MV-4-11 (cell line): ENCODE data around the gene KRTCAP2.
"Not testable (repeated sequence)": the region's sequence is repeated elsewhere in the genome, so short reads cannot be mapped to it uniquely, and the experiment has no call there.

ENCODE experiments used
- DNase-seq: peaks from one replicate; lab custom pipeline; 2025; lab: John Stamatoyannopoulos, UW

The KRTCAP2 gene

DNA sequence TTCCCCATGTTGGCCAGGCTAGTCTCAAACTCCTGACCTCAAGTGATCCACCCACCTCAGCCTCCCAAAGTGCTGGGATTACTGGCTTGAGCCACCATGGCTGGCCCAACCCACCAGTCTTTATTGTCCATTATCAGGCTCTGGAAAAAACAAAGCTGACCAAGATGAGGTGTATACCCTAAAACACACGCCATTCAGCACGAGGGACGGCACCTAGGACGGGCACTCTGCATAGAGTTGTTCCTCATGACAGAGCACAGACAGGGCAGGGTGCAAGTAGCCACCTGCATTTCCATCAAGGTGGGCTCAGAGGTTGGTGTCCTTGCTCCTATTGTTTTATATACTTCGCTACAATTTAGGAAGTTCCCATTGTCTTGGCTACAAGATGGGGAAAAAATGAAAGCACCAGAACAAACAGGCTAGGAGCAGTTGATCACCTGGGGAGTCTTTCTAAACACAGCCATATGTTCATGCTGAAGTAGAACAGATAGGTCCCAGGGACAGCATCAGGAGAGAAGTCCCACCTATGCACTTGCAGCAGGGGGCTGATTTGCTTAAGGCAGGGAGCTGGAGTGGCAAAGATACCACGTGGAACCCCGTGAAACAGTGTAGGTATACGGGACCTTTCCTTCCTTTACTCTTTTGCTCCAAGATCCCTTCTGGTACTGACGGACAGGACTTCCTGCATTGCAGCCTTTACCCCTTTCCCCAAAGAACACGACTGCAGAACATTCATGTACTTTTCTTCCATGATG lies 4.5 kb downstream of the KRTCAP2 start:
- DNase-seq = no peak

- not testable (repeated sequence) for DNase-seq
Measured at GRCh38 chr1:155168105-155168445, 5.0 kb downstream of the KRTCAP2 start.

GRCh38 chr1:155167166-155168104 lies 5.7 kb downstream of the KRTCAP2 start:
- DNase-seq = peak; percentile 76

GRCh38 chr1:155166471-155167165 lies 6.5 kb downstream of the KRTCAP2 start:
- peak; percentile 61 for DNase-seq

DNA sequence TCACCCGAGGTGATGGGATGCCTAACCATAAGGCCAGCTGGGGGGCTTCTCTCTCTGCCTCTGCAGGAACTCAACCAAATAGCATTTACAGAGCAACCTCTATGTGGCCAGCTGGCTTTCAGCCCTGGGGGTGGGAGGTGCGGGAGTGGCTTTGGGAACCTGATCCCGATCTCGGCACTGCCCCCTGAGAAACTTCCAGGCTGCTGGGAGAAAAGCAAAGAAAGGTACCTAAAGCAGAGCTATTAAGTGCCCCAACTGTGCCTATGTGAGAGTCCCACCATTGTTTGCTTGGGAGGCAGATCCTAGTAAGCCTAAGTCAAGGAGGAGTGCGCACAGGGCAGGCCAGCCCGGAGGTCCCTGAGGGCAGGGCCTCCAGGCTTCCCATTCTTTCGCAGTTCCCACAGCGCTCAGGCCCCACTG lies 7.0 kb downstream of the KRTCAP2 start:
- no peak for DNase-seq

- not testable (repeated sequence) for DNase-seq
Measured at GRCh38 chr1:155164625-155165024, 8.5 kb downstream of the KRTCAP2 start.

GRCh38 chr1:155163785-155164184 lies 9.3 kb downstream of the KRTCAP2 start:
- not testable (repeated sequence) for DNase-seq

DNA sequence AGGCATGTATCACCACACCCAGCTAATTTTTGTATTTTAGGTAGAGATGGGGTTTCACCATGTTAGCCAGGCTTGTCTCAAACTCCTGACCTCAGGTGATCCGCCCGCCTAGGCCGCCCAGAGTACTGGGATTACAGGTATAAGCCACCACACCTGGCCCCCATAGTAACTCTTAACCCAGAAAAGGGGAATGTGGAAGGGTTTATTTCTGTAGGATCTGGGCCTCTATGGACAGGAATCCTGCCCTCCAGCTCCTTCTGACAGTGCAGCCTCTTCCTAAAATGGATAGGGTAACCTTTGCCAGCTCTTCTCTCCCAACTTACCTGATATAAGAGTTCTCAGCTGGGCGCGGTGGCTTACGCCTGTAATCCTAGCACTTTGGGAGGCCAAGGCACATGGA lies 10.5 kb downstream of the KRTCAP2 start:
- not testable (repeated sequence) for DNase-seq

DNA sequence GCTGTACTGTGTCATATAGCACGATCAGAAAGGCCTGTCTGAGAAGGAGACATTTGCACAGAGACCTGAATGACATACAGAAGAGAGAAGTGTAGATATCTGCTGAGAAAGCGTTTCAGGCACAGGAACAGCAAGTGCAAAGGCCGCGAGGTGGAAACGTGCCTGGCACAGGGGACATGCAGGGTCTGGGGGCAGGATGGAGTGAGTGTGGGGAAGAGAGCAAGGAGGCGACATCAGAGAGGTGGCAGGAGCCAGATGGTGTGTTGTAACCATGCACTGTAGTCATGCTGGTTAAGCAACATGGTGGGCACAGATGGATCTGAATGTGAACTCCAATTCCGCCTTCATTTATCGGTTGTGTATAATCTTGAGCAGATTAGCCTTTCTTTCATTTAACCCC lies 13.0 kb downstream of the KRTCAP2 start:
- DNase-seq = peak; percentile 18

GRCh38 chr1:155158991-155159390 lies 14.1 kb downstream of the KRTCAP2 start:
- no peak for DNase-seq

- DNase-seq = not testable (repeated sequence)
Measured at GRCh38 chr1:155155996-155156643, 17.0 kb downstream of the KRTCAP2 start.

DNA sequence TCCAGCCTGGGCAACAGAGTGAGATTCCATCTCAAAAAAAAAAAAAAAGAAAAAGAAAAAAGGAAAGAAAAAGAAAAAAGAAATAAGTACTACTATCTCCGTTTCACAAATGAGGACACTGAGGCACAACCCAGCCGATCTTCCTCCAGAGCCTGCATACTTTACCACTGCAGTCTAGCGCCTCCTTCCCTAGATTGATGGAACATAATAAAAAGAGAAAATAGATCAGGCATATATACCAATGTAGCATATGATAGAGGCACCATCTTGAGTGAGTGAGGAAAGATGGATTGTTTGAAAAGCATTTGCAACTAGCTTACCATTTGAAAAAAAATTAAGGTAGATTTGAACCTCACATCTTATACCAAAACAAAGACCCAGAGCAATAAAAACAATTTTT lies 27.6 kb downstream of the KRTCAP2 start:
- DNase-seq = no peak

- peak; percentile 26 for DNase-seq
Measured at GRCh38 chr1:155141749-155142148, 31.4 kb downstream of the KRTCAP2 start.

DNA sequence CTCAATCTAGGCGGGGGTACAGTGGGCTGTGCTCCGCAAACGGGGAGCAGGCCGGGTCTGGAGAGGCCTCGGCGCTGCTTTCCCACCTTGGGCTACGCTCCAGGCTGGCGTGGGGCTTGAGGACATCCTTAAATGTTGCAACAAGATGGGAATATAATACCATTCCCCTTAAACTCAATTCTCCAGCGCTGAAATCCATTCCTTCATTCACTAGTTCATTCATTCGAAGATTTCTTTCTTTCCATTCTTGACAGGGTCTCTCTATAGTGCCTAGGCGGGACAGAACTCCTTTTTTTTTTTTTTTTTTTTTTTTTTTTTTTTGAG lies 32.5 kb downstream of the KRTCAP2 start:
- DNase-seq = no peak

DNA sequence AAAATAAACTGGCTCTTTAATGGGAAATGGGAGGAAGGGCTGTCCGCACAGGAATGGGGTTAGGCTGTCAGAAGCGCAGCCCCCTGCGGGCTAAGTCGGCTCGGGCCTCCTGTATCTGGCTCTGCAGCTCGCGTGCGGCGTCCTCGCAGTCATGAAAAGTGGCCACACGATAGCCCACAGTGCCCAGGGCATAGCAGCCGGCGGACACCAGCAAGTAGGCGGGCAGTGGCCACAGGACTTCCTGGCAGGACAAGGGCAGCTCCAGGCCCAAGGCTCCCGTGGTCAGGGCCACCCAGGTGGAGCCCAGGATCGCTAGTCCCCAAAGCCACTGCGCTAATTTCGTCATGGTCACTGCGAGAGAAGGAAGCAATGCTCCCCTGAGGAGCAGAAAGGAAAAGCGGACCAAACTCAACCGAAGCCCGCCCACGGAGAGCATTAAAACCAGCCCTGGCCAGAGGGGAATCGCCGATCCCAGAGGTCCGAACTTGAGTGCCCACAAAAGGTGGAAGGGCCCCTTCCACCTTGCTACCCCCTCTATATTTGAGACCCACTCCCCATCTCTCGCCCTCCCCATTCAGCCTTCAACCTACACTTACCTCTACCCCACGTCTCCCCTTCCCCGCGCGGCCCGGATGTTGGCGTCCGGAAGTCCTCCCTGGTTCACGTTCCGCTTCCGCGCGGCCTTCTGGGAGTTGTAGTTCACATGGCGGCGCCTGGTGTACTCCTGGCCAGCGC lies 33.0 kb downstream of the KRTCAP2 start, which contains the start of gene DPM3:
Gene DPM3 (minus strand): TSS at position 637 of the 735 bp plus-strand sequence. CDS start 291 bp downstream, at position 346.
- peak; percentile 74 for DNase-seq

- DNase-seq = no peak
Measured at GRCh38 chr1:155137154-155137949, 35.8 kb downstream of the KRTCAP2 start.

DNA sequence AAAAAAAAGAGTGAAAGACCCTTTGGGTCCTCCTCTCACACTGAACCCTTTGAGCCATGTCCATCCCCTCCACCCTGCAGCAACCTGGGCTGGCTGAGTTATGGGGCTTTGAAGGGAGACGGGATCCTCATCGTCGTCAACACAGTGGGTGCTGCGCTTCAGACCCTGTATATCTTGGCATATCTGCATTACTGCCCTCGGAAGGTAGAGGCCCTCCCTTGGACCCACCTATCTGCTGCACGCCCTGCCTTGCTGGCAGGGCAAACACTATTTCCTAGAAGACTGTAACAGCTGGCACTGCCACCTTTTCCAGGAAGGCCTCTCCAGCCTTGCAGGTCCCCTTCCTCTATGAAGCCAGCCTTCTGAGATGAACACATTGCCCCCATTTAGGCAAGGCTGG lies 36.4 kb downstream of the KRTCAP2 start:
- no peak for DNase-seq

DNA sequence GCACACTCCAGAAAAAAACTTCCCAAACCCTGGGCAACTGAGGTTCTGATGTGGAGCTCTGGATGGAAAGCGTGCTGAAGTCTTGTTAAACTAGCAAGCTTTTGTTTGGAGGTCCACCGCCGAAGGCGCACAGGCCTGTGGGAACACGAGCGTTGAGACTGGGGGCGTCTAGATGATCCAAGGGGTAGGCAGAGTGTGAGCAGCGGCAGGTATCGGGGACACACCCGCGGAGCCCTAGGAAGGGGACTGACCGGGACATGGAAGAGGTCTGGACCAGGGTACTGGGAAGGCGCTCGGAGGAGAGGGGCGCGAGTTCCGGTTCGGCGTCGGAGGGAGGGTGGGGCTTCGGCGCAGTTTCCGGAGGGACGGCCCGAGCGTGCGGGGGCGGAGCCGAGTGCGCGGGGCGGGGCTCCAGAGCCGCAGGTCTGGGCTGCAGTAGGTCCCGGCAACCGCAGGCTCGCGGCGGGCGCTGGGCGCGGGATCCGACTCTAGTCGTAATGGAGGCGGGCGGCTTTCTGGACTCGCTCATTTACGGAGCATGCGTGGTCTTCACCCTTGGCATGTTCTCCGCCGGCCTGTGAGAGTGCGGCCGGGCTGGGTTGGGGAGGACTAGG lies 37.6 kb downstream of the KRTCAP2 start, which contains the start of gene SLC50A1:
Gene SLC50A1 (plus strand): TSS at position 438 of the 614 bp plus-strand sequence. CDS start 60 bp downstream, at position 498.
- DNase-seq = peak; percentile 87

DNA sequence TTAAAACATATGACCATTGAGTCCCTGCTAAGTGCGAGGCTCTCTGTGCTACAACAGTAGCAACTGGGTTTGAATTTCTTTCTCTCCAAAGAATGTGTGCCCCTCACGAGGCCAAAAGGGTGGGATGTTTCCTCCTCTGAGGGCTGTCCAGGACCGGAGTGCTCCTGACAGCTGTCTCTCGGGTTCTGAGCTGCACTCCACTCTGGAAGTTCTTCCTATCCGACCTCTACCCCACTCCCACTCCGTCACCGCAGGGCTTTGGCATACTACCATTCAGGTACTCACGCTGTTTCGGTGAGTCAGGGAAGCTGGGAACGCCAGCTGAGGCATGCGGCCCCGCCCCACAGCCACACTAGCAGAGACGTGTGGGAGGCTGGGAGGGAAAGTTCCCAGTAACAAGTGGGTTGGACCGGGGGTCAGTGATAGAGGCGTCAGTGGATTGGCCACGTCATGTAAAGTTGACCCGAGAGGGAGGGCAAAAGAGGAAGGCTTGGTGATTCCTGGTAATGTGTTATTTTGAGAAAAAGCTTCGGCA lies 38.2 kb downstream of the KRTCAP2 start:
- peak; percentile 84 for DNase-seq
